Right lobe of liver (tissue), 6 donors: ENCODE data around the gene CAMTA1. TPM values are rescaled to one million over a fixed set of nuclear protein-coding genes. Genes with fewer than 3 reads are reported as not detected.
A peak's percentile ranks its signal among the peaks of the same experiment; 100 is the strongest.

ENCODE experiments used
- ATAC-seq, 4 donors: fragments of 200-7000 bp; cut with Tn5 transposase; one replicate each; pipeline ENCODE4 v1.9.1; 2020; ENCODE audit warnings: mild to moderate bottlenecking in 4 of 4, moderate library complexity in 4 of 4
- DNase-seq, 3 donors: peaks; one replicate each; pipeline ENCODE4 v3.0.0-alpha.2; 2020
- H3K27ac ChIP-seq, 3 donors: fragments of 200-600 bp; one replicate each; pipeline ENCODE4 v1.8.0; 2022
- H3K27me3 ChIP-seq, 2 donors: fragments of 200-600 bp; one replicate each; pipeline ENCODE4 v1.8.0; 2022
- H3K36me3 ChIP-seq, 4 donors: fragments of 200-600 bp; sonication (generic) in 1 of 4; one replicate each; pipeline versions ENCODE4 v1.5.1 to v1.8.0; 2017 to 2022; ENCODE audit warnings: control low read depth in 1 of 4
- H3K4me1 ChIP-seq, 4 donors: fragments of 200-600 bp; sonication (generic) in 1 of 4; one replicate each; pipeline versions ENCODE4 v1.5.1 to v1.8.0; 2017 to 2022; ENCODE audit warnings: control low read depth in 1 of 4
- H3K4me3 ChIP-seq, 3 donors: fragments of 200-600 bp; one replicate each; pipeline ENCODE4 v1.8.0; 2022
- H3K9me3 ChIP-seq, 4 donors: fragments of 200-600 bp; sonication (generic) in 1 of 4; one replicate each; pipeline versions ENCODE4 v1.5.1 to v1.8.0; 2017 to 2022; ENCODE audit warnings: control low read depth in 1 of 4
- CTCF ChIP-seq, 4 donors: fragments of 200-600 bp in 3 of 4; fragments of 450-650 bp in 1 of 4; IDR thresholded peaks; one replicate each; pipeline versions ENCODE4 v1.5.1 to v1.8.0; 2016 to 2022; ENCODE audit warnings: antibody characterized with exemption in 4 of 4, mild to moderate bottlenecking in 2 of 4
- POLR2A ChIP-seq: fragments of 450-650 bp; IDR thresholded peaks from one replicate; pipeline ENCODE4 v1.6.1; 2017; ENCODE audit warnings: antibody characterized with exemption, mild to moderate bottlenecking
- WGBS: methylation state at CpG from one replicate; pipeline ENCODE4 v1.1.6; 2018; ENCODE audit warnings: low coverage, low lambda C conversion rate; ENCODE audit not compliant: insufficient coverage; ENCODE audit errors: missing lambda C conversion rate; 5-methylcytosine and 5-hydroxymethylcytosine counted together
- intact Hi-C, 2 donors: fragments of 100-400 bp; cut with DNase I; formaldehyde crosslinking; loops; one replicate each; pipeline versions ENCODE4 v1.11.2 to v1.14.1; 2022
- total RNA-seq, 6 experiments: library from RNA; depleted of rRNA in 2 of 6; stranded (reverse); fragments of >200 nt in 2 of 6; fragmentation: NEBNext Ultra II Directional in 3 of 6; extraction: Animal tissue kit (Norgen Biotek cat#: 25700) in 3 of 6; gene quantifications; one replicate each; pipeline versions ENCODE4 v1.1.0 to v1.2.4, GENCODE V29; 2016 to 2023
- donor health status: DM: no; HTN: yes; CAD: no.
- donor health status: DM: no; HTN: no; CAD: no.
- donor health status: DM: no; HTN: no; CAD: no.
- donor health status: DM: no; HTN: yes; CAD: no.
- donor health status: DM: no; HTN: yes; CAD: no.

CAMTA1 gene
- total RNA-seq, 6 experiments from 2014 or later = 32.3 to 49.4 (median 37.2) TPM

- H3K27me3 ChIP-seq = no peaks in the 10 kb centered on the region
- DNase-seq (no peak), ATAC-seq (no peak)
- H3K9me3 ChIP-seq = no peaks in the 10 kb centered on the region
- H3K36me3 ChIP-seq = no peaks in the 10 kb centered on the region
- H3K27ac ChIP-seq = no peak overlapping the region
- H3K4me1 ChIP-seq = peaks cover 0 to 11% (median 0%) of the 10 kb centered on the region in 4 donors
- WGBS = 64% methylated on average over 7 of the region's 8 CpGs
- intact Hi-C loops = no loop called here
- no peak overlapping the region for H3K4me3 ChIP-seq
- no peak for TF ChIP-seq POLR2A
- TF ChIP-seq CTCF (IDR thresholded peaks at IDR 0.05) = no peak
These were observed 584.6 kb downstream of the CAMTA1 start for GRCh38 chr1:7369866-7370265.

GRCh38 chr1:7371926-7372325, 586.7 kb downstream of the CAMTA1 start:
- Histone ChIP-seq H3K4me3 (no peak overlapping the region), H3K4me1 (peaks cover 0 to 3% (median 0%) of the 10 kb centered on the region in 4 donors), H3K27ac (no peak overlapping the region), H3K27me3 (no peaks in the 10 kb centered on the region), H3K9me3 (no peaks in the 10 kb centered on the region), H3K36me3 (no peaks in the 10 kb centered on the region)
- no peak for TF ChIP-seq CTCF (IDR thresholded peaks at IDR 0.05)
- TF ChIP-seq POLR2A = no peak
- ATAC-seq = no peak
- intact Hi-C loops = no loop called here
- WGBS = 80% methylated on average over 2 of the region's 6 CpGs
- DNase-seq = no peak

- Histone ChIP-seq H3K27me3 (no peaks in the 10 kb centered on the region), H3K9me3 (no peaks in the 10 kb centered on the region), H3K4me3 (no peak overlapping the region), H3K36me3 (no peaks in the 10 kb centered on the region), H3K27ac (no peak overlapping the region), H3K4me1 (no peaks in the 10 kb centered on the region)
- TF ChIP-seq POLR2A (no peak), CTCF (IDR thresholded peaks at IDR 0.05) (no peak)
- WGBS = 93% methylated on average over 14 of the region's 19 CpGs
- intact Hi-C loops = no loop called here
- ATAC-seq = no peak
- peak in 1 of 3 donors; percentile 32 for DNase-seq
These were observed 587.3 kb downstream of the CAMTA1 start for GRCh38 chr1:7372477-7373120.

- H3K36me3 ChIP-seq = no peaks in the 10 kb centered on the region
- no peaks in the 10 kb centered on the region for H3K27me3 ChIP-seq
- 55% methylated on average over 5 of the region's 11 CpGs for WGBS
- DNase-seq (peak in 1 of 3 donors; percentile 32), ATAC-seq (no peak)
- no peaks in the 10 kb centered on the region for H3K9me3 ChIP-seq
- no peak for TF ChIP-seq POLR2A
- no peak for TF ChIP-seq CTCF (IDR thresholded peaks at IDR 0.05)
- no peak overlapping the region for H3K27ac ChIP-seq
- no peaks in the 10 kb centered on the region for H3K4me1 ChIP-seq
- no peak overlapping the region for H3K4me3 ChIP-seq
- intact Hi-C loops = no loop called here
These were observed 588.0 kb downstream of the CAMTA1 start for GRCh38 chr1:7373251-7373650.
